Measurements from ENCODE around the gene RFTN1. TPM values are rescaled to one million over a fixed set of nuclear protein-coding genes. Genes with fewer than 3 reads are reported as not detected.

The RFTN1 gene
- total and polyA plus RNA-seq, 7 donors = 10.9 to 26.4 (median 22.2) TPM

GRCh38 chr3:16286751-16287543 is 226.6 kb downstream of the RFTN1 start:
- Histone ChIP-seq H3K9me3 (no peaks in the 10 kb centered on the region), H3K27ac (no peak overlapping the region), H3K4me1 (peaks cover 0 to 8% (median 2%) of the 10 kb centered on the region in 4 donors), H3K4me3 (no peak overlapping the region), H3K27me3 (no peaks in the 10 kb centered on the region), H3K36me3 (peaks cover 0 to 22% (median 6%) of the 10 kb centered on the region in 4 donors)
- intact Hi-C loops (cut with DNase I) = no loop called here
- DNase-seq = no peak
- 62 to 72% methylated on average over 6 of the region's 6 CpGs for WGBS, 2 donors
- TF ChIP-seq POLR2A (IDR thresholded peaks at IDR 0.05) (no peak), EP300 (IDR thresholded peaks at IDR 0.05) (no peak), POLR2AphosphoS5 (IDR thresholded peaks at IDR 0.05) (no peak)
- TF ChIP-seq, protein P1, sequence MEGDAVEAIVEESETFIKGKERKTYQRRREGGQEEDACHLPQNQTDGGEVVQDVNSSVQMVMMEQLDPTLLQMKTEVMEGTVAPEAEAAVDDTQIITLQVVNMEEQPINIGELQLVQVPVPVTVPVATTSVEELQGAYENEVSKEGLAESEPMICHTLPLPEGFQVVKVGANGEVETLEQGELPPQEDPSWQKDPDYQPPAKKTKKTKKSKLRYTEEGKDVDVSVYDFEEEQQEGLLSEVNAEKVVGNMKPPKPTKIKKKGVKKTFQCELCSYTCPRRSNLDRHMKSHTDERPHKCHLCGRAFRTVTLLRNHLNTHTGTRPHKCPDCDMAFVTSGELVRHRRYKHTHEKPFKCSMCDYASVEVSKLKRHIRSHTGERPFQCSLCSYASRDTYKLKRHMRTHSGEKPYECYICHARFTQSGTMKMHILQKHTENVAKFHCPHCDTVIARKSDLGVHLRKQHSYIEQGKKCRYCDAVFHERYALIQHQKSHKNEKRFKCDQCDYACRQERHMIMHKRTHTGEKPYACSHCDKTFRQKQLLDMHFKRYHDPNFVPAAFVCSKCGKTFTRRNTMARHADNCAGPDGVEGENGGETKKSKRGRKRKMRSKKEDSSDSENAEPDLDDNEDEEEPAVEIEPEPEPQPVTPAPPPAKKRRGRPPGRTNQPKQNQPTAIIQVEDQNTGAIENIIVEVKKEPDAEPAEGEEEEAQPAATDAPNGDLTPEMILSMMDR (IDR thresholded peaks at IDR 0.05) = no peak

GRCh38 chr3:16286161-16286560 is 227.3 kb downstream of the RFTN1 start:
- Histone ChIP-seq H3K9me3 (no peaks in the 10 kb centered on the region), H3K4me3 (no peak overlapping the region), H3K36me3 (peaks cover 0 to 22% (median 6%) of the 10 kb centered on the region in 4 donors), H3K27ac (no peak overlapping the region), H3K4me1 (peaks cover 0 to 8% (median 2%) of the 10 kb centered on the region in 4 donors), H3K27me3 (no peaks in the 10 kb centered on the region)
- WGBS, 2 donors = 74 to 86% methylated on average over 3 of the region's 3 CpGs
- DNase-seq = no peak
- no peak for TF ChIP-seq EP300 (IDR thresholded peaks at IDR 0.05)
- TF ChIP-seq, protein P1 (IDR thresholded peaks at IDR 0.05) = no peak
- TF ChIP-seq POLR2AphosphoS5 (IDR thresholded peaks at IDR 0.05) = no peak
- no peak for TF ChIP-seq POLR2A (IDR thresholded peaks at IDR 0.05)
- intact Hi-C loops (cut with DNase I) = no loop called here

GRCh38 chr3:16284633-16285032 is 228.9 kb downstream of the RFTN1 start:
- no peaks in the 10 kb centered on the region for H3K9me3 ChIP-seq
- no peaks in the 10 kb centered on the region for H3K27me3 ChIP-seq
- intact Hi-C loops (cut with DNase I) = no loop called here
- DNase-seq = no peak
- WGBS, 2 donors = 97 to 98% methylated on average over 1 of the region's 1 CpG
- TF ChIP-seq, protein P1 (IDR thresholded peaks at IDR 0.05) = no peak
- TF ChIP-seq POLR2A (IDR thresholded peaks at IDR 0.05) (no peak), EP300 (IDR thresholded peaks at IDR 0.05) (no peak), POLR2AphosphoS5 (IDR thresholded peaks at IDR 0.05) (no peak)
- H3K27ac ChIP-seq = no peak overlapping the region
- no peak overlapping the region for H3K4me3 ChIP-seq
- H3K36me3 ChIP-seq = peaks cover 0 to 22% (median 6%) of the 10 kb centered on the region in 4 donors
- H3K4me1 ChIP-seq = peaks cover 0 to 5% (median 4%) of the 10 kb centered on the region in 4 donors

- Histone ChIP-seq H3K27ac (no peak overlapping the region), H3K4me1 (peaks cover 0 to 13% (median 11%) of the 10 kb centered on the region in 4 donors), H3K36me3 (peaks cover 0 to 17% (median 2%) of the 10 kb centered on the region in 4 donors), H3K4me3 (no peak overlapping the region), H3K27me3 (no peaks in the 10 kb centered on the region), H3K9me3 (no peaks in the 10 kb centered on the region)
- no peak for DNase-seq
- WGBS, 2 donors = 97 to 98% methylated on average over 2 of the region's 2 CpGs
- intact Hi-C loops (cut with DNase I) = no loop called here
- TF ChIP-seq EP300 (IDR thresholded peaks at IDR 0.05) (no peak), POLR2AphosphoS5 (IDR thresholded peaks at IDR 0.05) (no peak), POLR2A (IDR thresholded peaks at IDR 0.05) (no peak)
- TF ChIP-seq, protein P1 (IDR thresholded peaks at IDR 0.05) = no peak
These were observed 232.8 kb downstream of the RFTN1 start for GRCh38 chr3:16280671-16281070.

Measured in sigmoid colon (tissue), 7 donors.